HG02759 (cell line): ENCODE measurements around the gene RNF115.

Source experiments
- ATAC-seq: cut with Tn5 transposase; IDR thresholded peaks from one replicate; pipeline ENCODE4 v1.9.1; 2021; ENCODE audit warnings: mild to moderate bottlenecking, moderate library complexity; ENCODE audit not compliant: unreplicated experiment

Gene RNF115

DNA sequence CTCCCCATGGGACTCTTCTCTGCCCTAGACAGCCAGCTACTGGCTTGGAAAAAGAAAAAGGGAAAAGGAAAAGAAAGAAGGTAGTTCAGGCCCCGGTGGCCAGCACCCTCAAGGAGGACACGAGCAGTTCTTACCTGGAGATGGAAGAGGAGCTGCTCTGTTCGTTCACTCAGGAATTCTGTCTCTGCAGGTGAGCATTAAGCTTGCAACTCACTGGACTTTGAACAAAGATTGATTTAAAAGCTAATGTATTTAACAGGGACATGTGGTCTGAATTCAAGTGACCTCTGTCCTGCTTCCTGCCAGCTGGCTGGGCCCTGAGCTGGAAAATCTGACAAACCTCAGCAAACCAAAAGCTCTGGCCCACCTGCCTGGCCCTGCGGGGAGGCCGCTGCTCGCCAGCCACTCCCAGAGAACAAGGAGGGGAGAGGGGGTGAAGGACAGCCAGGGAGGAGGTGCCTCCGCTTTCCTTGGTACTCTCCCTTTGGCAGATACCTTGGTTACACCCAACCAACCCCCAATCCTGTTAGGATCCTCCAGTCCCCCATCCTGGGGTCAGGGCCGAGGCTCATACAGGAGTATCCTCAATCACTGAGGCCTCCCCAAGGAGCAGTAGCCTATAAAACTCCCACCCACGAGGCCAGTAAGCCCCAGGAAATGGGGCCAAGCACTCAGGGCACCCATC lies 116.6 kb downstream of the RNF115 start, which contains the start of gene PDZK1:
PDZK1 (minus strand) TSS at position 186 of the 685 bp plus-strand sequence. CDS start 19,347 bp downstream, outside the sequence.
- ATAC-seq: no peak

DNA sequence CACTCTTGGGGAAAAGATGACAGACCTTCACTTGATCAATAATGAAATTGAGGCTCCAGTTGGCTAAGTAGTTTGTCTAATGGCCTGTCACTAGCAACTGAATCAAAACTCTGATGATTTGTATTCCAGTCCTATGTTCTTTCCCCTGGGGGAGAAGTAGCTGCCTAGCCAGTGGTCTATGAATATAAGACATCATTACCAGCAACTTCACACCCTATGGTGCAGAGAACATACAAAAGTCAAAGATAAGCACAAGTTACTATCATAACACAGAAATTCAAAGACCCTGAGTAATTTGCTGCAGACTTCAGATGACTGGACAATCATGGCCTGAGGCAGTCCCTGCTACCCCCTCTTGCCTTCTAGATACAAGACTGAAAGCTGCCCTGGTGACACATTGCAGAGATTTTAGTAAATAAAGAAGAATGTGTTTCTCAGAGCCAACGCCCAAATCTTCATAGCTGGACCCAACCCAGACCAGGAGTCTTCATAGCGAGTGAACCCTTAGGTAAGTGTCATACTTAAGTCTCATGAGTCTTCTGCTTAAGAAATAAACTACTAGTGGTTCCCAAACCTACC lies 117.7 kb downstream of the RNF115 start:
- no peak for ATAC-seq

DNA sequence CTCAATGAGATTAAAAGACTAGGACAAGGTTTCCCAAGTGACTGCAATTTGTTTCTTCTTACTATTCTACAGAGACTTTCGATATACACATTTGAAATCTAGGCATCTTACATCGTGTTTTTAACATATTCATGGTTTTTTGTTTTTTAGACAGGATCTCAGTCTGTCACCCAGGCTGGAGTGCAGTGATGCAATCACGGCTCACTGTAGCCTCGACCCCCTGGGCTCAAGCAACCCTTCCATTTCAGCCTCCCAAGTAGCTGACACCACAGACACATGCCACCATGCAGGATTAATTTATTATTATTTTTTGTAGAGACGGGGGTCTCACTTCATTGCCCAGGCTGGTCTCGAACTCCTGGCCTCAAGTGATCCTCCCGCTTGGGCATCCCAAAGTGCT lies 118.3 kb downstream of the RNF115 start:
- ATAC-seq: no peak

DNA sequence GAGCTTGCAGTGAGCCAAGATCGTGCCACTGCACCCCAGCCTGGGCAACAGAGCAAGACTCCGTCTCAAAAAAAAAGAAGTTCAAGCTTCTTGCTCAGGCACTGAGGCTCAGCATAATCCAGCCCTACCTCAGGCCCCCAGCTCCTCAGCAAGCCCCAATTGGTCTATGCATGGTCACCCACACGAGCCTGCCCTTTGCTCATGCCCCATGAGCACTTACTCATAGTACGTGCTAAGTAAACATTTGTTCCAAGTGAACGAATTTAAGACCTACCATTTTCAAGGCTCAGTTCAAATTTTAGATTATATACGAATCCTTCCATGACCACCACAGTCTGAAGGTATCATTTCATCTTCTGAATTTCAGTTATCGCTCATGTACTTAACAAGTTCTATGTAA lies 121.1 kb downstream of the RNF115 start:
- ATAC-seq: no peak

DNA sequence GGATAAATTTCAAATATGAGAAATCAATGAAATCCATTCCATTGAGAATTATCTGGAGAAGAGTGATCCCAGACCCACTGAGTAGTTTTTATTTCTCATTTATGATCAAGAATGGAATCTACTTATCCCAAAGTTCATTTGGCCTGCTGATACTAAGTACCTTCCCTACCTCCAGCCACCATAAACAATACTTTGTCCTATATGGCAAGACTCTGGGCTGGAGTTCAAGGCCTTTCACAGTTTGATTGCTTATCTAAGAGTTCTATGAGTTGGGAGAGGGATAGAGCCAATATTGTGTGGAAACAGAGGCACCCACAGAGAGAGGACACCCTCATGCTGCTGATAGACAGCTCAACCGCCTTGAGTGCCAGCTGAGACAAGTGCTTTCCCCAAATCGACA lies 121.8 kb downstream of the RNF115 start:
- no peak for ATAC-seq

DNA sequence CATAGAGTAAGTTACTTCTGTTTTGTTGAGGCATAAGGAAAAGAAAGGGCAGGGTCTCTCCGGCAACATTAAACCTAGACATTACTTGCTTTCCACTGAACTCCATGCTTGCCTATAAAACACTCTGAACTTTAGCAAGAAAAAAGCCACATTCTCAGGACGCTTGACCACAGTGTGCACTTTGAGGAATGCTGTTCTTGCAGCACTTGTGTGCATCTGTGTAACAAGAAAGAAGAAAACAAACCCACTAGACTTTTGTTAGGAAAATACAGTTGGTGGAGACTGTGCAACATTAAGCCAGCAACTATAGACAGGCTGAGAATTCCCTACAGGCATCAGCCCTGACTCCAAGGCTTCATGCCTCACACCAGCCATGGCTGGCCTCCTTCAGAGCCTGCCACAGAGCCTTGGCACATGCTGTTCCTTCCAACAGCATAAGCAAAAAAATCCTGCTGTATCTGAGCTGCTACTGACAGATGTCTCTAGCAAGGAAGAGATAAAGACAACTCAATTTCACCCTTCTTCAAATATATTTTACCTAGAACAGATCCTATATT lies 122.5 kb downstream of the RNF115 start:
- ATAC-seq: no peak

DNA sequence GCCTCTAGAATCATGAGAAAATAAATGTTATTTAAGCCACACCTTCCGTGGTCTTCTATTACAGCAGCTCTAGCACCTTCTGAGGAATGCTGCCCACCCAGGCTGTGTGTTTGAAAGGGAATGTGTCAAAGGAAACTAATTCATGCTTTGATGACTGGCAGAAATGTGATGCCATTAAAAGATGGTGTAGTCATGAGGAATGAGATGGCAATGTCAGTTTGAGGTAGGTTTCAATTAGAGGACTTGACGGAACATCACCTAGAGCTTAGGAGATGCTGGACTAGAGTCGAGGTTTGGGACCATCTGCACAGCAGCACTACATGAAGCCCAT lies 127.3 kb downstream of the RNF115 start:
- no peak for ATAC-seq

DNA sequence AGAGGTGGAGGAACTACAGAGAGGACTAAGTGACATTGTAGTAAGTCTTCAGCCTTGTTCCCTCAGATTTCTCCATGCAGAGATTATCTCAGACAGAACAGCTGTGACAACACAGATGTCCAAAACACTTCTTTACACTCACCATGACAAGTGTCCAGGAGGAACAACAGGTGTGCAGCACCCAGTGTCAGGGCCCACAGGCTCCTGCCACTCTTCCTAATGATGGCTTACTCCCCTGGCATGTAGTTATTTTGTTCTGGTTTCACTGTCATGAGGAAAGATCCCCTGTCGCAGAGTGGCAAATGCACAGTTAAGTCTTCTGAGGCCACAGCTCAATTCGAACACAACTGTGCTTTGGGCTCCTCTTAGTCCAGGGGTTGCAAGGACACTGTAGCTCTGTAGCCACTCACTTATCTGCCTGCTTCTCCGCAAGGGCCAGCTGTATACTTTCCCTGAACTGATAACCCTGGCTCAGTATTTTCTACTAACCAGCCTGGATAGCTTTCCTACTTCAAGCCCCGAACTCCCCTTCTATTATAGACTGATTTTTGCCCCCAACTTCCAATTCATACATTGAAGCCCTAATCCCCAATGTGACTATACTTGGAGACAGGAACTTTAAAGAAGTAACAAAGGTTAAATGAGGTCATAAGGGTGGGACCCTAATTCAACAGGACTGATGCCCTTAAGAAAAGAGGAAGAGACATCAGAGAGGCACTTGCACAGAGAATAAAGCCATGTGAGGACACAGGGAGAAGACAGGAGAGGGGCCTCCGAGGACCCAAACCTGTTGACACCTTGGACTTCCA lies 127.9 kb downstream of the RNF115 start:
- no peak for ATAC-seq

DNA sequence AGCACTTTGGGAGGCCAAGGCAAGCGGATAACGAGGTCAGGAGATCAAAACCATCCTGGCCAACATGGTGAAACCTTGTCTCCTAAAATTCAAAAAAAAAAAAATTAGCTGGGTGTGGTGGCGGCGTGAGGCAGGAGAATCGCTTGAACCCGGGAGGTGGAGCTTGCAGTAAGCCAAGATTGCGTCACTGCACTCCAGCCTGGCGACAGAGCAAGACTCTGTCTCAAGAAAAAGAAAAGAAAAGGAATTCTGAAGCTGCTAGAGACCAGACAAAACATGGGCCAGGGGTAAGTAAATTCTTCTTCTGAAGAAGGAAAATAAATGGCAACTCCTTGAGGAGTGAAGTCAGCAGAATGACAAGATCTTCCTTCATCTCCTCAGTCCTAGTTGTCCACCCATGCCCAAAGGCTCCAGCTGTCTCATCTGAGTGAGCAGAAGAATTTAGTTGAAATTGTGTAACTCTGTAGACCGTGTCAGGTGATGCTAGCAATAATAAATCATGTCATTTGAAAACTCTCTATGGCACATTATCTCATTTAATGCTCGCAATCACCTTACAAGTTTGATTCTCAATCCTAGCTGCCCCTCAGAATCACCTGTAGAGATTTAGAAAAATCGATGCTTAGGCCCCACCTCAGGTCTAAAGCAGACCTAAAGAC lies 131.0 kb downstream of the RNF115 start:
- no peak for ATAC-seq

DNA sequence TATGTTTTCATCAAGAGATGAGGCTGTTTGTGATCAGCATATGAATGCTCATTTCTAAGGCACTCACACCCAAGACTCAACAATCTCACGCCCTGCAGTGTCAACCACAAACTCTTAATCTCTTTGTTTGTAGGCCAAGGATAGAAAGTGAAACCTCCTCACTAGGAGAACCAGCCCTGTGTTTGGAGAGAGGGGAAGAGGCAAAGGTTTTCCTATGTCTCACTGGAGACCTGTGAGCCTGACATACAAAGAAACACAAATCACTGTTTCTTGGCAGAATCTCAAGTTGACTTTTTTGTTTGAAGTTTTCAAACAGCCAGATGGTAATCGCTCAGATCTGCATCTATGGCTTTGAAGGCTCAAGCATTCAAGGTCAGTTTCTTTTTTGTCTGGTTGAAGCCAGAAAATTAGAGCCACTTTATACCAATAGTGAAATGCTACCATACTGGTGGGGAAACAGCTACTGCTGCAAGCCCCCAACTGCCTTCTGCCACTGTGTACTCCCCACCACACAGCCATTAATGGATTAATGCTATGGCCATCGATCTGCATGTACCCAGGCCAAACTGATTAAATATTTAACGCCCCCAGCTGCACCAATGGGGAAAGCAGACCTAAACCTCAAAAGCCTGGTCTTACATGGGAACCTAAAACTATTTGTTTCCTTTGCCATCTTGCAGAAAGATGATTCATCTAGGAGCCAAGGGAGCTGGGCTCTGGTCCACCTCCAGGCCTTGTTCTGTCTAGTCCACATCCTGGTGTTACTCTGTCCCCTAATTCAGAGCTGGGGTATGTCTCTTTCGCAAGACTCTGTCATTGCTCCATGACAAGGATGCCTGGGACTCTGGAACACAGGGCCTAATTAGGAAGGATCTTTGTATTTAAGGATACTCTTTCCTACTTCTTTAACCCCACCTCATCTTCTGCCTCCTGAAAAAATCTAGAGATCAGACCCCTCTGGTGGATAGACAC lies 133.0 kb downstream of the RNF115 start:
- ATAC-seq: no peak

DNA sequence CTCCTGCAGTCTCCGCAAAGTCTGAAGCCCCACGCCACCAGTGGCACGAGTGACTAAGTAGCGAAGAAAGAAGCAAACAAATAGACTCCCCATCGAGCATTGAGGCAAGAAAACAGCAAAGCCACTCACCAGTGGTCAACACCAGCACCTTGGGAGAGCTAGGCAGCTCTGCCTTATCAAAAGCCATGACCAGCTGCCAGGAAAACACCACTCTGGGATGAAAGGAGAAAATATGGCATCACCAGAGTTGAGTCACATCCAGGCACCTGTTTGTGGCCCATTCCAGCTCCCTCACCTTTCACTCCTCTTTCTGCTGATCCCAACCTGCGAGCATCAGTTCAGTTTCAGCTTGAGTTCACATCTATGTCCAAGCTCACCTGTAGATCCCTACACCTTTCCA lies 134.0 kb downstream of the RNF115 start:
- no peak for ATAC-seq

DNA sequence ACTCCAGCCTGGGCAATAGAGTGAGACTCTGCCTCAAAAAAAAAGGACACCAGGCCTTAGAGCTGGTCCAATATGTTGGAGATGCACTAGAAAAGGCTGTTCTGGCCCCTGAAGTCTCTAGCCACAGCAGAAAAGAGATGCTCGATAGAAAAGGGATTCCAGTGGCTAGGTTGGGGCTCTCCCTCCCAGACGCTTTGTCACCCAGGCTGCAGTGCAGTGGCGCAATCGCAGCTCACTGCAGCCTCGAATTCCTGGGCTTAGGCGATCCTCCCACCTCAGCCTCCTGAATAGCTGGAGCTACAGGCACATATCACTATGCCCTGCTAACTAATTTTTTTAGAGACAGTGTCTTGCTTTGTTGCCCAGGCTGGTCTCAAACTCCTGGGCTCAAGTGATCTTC lies 135.0 kb downstream of the RNF115 start:
- no peak for ATAC-seq
